GM19372 (cell line): ENCODE measurements around the gene GNG8.

Source experiments
- ATAC-seq: cut with Tn5 transposase; IDR thresholded peaks from one replicate; pipeline ENCODE4 v1.9.1; 2021; ENCODE audit warnings: mild to moderate bottlenecking, low read depth, moderate library complexity; ENCODE audit not compliant: unreplicated experiment

Gene GNG8

GRCh38 chr19:46635920-46636761 lies at the start of gene GNG8:
GNG8 (minus strand) TSS chr19:46636202; CDS start chr19:46634682, 1,520 bp downstream.
- ATAC-seq = no peak

GRCh38 chr19:46685189-46685588 lies 49.2 kb upstream of the GNG8 start:
- no peak for ATAC-seq

- no peak for ATAC-seq
Observed at GRCh38 chr19:46678110-46678732, 42.2 kb upstream of the GNG8 start.

DNA sequence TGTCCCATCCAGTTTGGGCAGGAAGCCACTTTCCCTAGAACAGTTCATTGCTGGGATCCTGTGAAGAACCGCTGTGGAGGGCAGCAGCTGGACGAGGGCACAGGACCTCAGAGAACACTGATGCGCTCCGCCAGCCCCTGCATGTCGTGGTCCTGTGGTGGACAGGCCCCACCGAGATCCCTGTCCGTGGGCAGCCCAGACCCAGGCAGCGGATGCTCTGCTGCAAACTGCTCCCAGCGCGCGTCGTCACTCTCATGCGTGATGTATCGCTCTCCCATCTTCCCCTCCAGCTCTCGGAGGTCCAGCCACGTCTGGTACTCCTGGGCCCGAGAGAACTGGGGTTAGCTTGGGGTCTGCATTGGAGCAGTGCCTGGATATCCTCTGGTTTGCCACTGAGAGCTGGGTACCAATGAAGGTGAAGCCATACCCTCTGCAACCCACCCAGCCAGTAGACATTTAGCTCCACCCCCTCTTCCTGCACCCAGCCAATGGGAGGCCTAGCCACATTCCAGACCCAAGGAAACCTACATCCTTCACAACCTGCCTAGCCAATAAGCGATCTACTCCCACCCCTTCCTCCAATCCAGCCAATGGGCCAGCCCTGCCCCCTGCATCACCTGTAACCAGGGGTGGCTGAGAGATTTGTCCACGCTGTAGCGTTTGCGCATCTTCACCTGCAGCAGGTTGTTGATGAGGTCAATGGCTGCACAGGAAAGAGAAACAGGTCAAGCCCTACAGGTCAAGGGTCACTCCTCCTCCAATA lies 38.6 kb upstream of the GNG8 start:
- ATAC-seq = no peak

GRCh38 chr19:46670813-46671212 lies 34.8 kb upstream of the GNG8 start:
- no peak for ATAC-seq

GRCh38 chr19:46668662-46669061 lies 32.7 kb upstream of the GNG8 start:
- ATAC-seq = no peak

DNA sequence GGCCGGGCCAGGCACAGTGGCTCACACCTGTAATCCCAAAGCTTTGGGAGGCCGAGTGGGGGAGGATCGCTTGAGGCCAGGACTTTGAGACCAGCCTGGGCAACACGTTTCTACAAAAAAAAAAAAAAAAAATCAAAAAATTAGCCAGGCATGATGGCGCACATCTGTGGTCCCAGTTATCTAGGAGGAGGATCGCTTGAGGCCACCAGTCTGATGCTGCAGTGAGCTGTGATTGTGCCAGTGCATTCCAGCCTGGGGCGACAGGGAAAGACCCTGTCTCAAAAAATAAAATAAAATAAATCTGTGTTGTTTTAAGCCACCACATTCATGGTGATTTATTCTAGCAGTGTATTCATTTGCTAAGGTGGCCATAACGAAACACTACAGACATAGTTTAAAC lies 29.1 kb upstream of the GNG8 start:
- no peak for ATAC-seq

- no peak for ATAC-seq
Observed at GRCh38 chr19:46661735-46662592, 26.0 kb upstream of the GNG8 start.

GRCh38 chr19:46661020-46661731 lies 25.2 kb upstream of the GNG8 start, which contains the start of gene DACT3:
DACT3 (minus strand) TSS chr19:46661182; CDS start chr19:46661064, 118 bp downstream.
- ATAC-seq = peak; percentile 90

DNA sequence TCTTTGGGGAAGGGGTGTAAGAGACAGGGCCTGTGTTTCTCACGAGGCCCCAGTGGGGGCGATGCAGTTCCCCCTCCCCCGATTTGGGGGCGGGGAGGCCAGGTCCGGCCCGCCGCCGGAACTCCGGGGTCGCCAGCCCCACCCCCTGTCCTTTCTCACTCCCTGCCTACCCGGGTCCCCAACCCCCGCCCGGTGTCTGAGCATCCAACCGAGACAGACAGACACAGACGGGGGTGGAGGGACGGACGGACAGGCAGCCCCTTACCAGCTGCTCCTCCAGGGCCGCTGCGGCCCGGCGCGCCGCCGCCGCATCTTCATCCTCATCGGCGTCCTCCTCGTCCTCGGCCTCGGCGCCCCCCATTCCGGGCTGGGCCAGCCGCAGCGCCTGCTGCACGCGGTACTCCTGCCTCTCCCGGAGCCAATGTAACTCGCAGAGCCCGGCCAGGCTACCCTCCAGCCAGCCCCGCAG lies 24.6 kb upstream of the GNG8 start:
- no peak for ATAC-seq

GRCh38 chr19:46660008-46660517 lies 24.1 kb upstream of the GNG8 start:
- no peak for ATAC-seq

DNA sequence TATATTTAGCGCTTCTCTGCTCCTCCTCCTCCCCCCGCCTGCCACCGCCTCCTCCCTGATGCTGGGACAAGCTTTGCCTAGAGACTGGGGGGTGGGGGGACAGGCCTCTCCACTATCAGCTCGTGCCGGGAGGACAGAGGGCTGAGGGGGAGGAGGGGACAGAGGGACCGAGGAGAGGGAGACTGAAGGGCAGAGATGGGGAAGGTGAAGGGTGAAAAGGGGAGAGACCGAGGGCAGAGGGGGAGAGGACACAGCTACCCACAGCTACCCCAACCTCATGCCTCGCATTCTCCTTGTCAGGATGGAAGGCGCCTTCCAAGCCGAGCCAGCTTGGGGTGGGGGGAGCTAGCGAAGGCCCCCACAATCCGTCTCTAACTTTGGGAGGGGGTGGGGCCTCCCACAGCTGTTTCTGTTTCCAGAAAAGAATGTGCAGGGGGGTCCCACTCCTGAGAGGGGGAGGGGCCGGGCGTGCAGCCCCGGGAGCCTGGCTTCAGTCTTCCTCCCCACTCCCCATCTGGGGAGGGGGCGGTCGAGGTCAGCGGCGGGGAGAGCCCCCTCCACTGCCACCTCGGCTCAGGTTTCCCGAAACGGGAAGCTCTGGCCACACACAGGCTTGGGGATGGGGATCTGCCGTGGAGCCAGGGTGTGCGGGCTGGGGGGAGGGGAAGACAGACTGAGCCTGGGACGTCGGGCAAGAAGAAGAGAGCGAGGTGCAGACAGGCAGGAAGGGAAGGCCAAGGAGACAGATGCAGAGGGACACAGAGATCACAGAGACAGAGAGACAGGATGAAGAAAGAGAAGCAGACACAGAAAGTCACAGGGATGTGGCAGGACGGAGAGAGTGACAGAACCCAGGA lies 23.4 kb upstream of the GNG8 start:
- no peak for ATAC-seq

GRCh38 chr19:46656541-46656940 lies 20.5 kb upstream of the GNG8 start:
- no peak for ATAC-seq

- no peak for ATAC-seq
Observed at GRCh38 chr19:46654621-46655152, 18.7 kb upstream of the GNG8 start.

GRCh38 chr19:46650445-46650844 lies 14.4 kb upstream of the GNG8 start:
- no peak for ATAC-seq

DNA sequence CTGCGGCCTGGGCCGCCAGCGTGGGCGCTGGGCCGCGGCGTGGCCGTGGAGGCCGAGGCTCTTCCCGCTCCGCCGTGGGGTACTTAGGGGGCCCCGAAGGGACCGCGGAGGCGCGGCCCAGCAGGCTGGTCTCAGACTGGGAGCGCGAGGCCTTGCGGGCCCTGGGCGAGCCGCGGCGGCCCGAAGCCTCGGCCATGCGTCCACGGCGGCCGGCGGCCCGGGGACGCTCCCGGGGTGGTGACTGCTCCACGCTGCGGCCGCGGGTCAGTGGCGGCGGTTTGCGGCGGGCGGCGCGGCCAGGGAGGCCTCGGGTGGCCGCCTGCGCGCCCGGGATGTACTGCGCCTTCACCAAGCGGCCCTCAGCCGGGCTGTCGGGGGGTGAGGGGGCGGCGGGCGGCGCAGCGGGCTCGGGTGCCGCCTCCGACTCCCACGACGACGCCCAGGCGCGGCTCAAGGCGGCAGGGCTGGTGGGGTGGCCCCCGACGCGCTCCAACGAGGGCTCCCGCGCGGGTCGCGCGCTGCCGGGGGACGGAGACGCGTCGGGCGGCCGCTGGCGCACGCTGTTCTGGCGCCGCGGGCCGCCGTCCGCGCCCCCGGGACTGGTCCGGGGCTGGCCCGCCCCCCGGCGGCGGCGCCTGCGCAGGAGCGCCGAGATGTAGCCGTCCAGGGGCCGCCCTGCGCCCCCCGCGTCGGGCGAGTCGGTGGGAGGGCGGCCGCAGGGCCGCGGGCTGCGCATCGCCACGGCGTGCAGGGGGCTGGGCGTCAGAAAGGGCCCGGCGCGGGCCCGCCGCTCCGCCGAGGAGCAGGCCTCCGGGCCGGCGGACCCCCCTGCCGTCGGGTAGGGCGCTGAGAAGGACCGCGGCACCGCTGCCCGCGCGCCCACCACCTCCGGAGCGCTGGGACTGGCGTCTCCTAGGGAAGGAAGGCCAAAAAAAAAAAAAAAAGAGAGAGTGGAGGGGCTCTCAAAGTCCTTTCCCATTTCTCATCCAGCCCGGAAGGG lies 13.3 kb upstream of the GNG8 start:
- no peak for ATAC-seq
